ENCODE measurements around the gene STK39. TPM values are rescaled to one million over a fixed set of nuclear protein-coding genes. Genes with fewer than 3 reads are reported as not detected.

STK39 gene
- total RNA-seq, 1 donor from 2014 or later, result 51.9 TPM

GRCh38 chr2:167940734-167941507 lies 306.5 kb downstream of the STK39 start:
- intact Hi-C loops (cut with micrococcal nuclease), result no loop called here

GRCh38 chr2:167940346-167940725 lies 307.1 kb downstream of the STK39 start:
- intact Hi-C loops (cut with micrococcal nuclease), result no loop called here

GRCh38 chr2:167939514-167940345 lies 307.7 kb downstream of the STK39 start:
- intact Hi-C loops (cut with micrococcal nuclease), result no loop called here

GRCh38 chr2:167937403-167937802 lies 310.0 kb downstream of the STK39 start:
- intact Hi-C loops (cut with micrococcal nuclease), result no loop called here

GRCh38 chr2:167935803-167936110 lies 311.6 kb downstream of the STK39 start:
- intact Hi-C loops (cut with micrococcal nuclease), result no loop called here

- intact Hi-C loops (cut with micrococcal nuclease), result no loop called here
Observed at GRCh38 chr2:167933097-167933814, 314.1 kb downstream of the STK39 start.

GRCh38 chr2:167932123-167932693 lies 315.2 kb downstream of the STK39 start:
- intact Hi-C loops (cut with micrococcal nuclease), result no loop called here

GRCh38 chr2:167929484-167929883 lies 317.9 kb downstream of the STK39 start:
- intact Hi-C loops (cut with micrococcal nuclease), result no loop called here

- intact Hi-C loops (cut with micrococcal nuclease), result no loop called here
Observed at GRCh38 chr2:167928434-167928833, 319.0 kb downstream of the STK39 start.

GRCh38 chr2:167925758-167926157 lies 321.6 kb downstream of the STK39 start:
- intact Hi-C loops (cut with micrococcal nuclease), result no loop called here

- intact Hi-C loops (cut with micrococcal nuclease), result no loop called here
Observed at GRCh38 chr2:167924556-167924955, 322.8 kb downstream of the STK39 start.

GRCh38 chr2:167916756-167917155 lies 330.6 kb downstream of the STK39 start:
- intact Hi-C loops (cut with micrococcal nuclease), result no loop called here

- intact Hi-C loops (cut with micrococcal nuclease), result no loop called here
Observed at GRCh38 chr2:167914969-167915368, 332.4 kb downstream of the STK39 start.

- intact Hi-C loops (cut with micrococcal nuclease), result no loop called here
Observed at GRCh38 chr2:167908786-167909185, 338.6 kb downstream of the STK39 start.

- intact Hi-C loops (cut with micrococcal nuclease), result no loop called here
Observed at GRCh38 chr2:167905668-167906067, 341.7 kb downstream of the STK39 start.

Other genes starting within 250 kb of the STK39 start
- gene CERS6, start 208.7 kb upstream of the STK39 start, total RNA-seq, result 16.2 and 16.8 TPM in 2 replicates